Fibroblast of skin of right biceps (primary cell): Measurements from ENCODE around the gene COA1.
"Not testable (repeated sequence)": the region's sequence is repeated elsewhere in the genome, so short reads cannot be mapped to it uniquely, and the experiment has no call there.

Experiments used
- DNase-seq: peaks from one replicate; pipeline ENCODE4 v3.0.0-alpha.2; 2013

Gene COA1

GRCh38 chr7:43726466-43726865 lies 2.9 kb downstream of the COA1 start:
- DNase-seq, result peak; percentile 65

DNA sequence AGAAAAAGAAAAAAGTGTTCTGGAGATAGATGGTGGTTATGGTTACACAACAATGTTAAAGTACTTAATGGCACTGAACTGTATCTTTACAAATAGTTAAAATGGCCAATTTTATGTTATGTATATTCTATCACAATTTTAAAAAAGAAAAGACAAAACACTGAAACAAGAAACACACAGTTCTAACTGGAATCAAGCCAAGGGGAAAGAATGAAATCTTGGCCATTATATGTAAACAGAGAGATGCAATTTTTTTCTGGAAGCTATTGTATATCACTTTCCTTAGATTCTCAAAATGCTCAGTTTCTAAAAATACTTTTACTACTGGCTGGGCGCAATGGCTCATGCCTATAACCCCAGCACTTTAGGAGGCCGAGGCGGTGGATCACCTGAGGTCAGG lies 4.1 kb downstream of the COA1 start:
- no peak for DNase-seq

DNA sequence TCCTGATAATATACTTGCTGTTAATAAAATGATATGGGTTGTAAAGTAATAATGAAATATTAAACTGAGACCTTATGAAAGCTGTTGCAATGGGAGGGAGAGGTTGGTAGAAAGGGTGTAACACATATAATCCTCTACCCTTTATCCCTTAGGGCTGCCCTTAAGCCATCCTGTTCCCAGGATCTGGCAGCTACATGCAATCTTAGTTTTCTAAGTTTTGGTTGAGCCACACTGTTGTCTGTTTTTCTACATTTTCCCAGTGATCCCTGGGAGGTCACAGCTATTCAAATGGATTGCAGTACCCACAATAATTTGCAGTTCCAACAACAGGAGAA lies 6.3 kb downstream of the COA1 start:
- no peak for DNase-seq

DNA sequence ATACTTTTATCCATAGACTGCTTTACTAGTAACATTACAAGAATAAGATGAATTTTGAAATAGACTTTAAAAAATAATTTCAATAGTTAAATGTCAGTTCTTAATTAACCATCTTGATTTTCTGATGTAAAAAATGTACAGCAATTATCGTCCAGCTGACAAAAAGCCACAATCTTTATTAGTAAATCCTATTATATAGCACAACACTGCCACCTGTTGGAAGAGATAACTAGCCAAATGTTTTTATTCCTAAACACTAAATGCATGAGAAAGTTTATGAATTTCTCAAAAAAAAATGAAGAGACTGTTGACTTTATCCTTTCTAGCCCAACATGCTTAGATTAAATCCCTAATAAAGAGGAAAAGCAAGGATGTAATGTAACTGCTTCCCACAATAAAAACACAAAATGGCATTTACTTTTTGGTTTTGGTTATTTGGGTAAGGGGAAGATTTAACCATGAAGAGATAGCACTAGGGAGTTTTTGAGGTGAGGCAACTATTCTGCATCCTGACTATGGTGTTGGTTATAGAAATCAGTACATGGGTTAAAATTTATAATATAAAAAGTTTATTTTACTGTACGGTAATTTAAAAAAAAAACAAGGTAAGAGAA lies 8.0 kb downstream of the COA1 start:
- DNase-seq, result peak; percentile 58

DNA sequence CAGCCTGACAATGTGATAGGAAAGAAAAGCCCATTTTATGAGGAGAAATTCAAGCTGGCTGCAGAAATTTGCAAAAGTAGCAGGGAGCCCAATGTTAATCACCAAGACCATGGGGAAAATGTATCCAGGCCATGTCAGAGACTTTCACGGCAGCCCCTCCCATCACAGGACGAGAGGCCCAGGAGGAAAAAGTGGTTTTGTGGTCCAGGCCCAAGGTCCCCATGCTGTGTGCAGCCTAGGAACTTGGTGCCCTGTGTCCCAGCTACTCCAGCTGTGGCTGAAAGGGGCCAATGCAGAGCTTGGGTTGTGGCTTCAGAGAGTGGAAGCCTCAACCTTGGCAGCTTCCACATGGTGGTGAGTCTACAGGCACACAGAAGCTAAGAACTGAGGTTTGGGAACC lies 12.7 kb downstream of the COA1 start:
- no peak for DNase-seq

DNA sequence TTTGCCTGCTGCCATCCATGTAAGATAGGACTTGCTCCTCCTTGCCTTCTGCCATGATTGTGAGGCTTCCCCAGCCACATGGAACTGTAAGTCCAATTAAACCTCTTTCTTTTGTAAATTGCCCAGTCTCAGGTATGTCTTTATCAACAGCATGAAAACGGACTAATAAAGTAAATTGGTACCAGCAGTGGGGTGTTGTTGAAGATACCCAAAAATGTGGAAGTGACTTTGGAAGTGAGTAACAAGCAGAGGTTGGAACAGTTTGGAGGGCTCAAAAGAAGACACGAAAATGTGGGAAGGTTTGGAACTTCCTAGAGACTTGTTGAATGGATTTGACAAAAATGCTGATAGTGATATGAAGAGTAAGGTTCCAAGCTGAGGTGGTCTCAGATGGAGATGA lies 13.4 kb downstream of the COA1 start:
- not testable (repeated sequence) for DNase-seq

DNA sequence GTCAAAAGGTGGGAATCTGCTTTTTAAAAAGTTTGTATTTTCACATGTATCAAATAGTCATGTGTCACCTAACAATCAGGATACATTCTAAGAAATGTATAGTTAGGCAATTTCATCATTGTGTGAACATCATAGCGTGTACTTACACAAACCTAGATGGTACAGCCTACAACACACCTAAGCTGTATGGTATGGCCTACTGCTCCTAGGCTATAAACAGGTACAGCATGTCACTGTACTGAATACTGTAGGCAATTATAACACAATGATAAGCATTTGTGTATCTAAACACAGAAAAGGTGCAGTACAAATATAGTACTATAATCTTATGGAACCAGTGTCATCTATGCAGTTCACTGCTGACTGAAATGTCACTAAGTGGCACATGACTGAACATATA lies 17.8 kb downstream of the COA1 start:
- DNase-seq, result no peak

GRCh38 chr7:43708055-43708454 lies 21.3 kb downstream of the COA1 start:
- DNase-seq, result not testable (repeated sequence)

DNA sequence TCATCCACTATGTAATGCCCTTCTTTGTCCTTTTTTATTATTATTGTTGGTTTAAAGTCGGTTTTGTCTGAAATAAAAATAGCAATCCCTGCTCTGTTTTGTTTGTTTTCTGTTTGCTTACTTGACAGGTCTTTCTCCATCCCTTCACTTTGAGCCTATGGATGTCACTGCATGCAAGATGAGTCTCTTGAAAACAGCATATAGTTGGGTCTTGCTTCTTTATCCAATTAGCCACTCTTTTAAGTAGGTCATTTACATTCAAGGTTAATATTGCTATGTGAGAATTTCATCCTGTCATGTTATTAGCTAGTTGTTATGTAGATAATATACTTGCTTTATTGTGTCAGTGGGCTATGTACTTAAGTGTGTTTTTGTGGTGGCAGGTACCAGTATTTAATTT lies 25.8 kb downstream of the COA1 start:
- no peak for DNase-seq

GRCh38 chr7:43702974-43703373 lies 26.3 kb downstream of the COA1 start:
- DNase-seq, result no peak

DNA sequence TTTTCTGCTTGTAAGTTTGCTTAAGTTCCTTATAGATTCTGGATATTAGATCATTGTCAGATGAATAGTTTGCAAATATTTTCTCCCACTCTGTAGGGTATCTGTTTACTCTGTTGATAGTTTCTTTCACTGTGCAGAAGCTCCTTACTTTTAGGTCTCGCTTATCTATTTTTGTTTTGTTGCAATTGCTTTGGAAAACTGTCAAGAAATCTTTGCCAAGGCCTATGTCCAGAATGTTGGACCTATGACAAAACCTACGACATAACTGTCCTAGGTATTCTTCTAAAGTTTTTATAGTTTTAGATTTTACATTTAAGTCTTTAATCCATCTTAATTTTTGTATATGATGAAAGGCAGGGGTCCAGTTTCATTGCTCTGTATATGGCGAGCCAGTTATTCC lies 27.4 kb downstream of the COA1 start:
- DNase-seq, result no peak

GRCh38 chr7:43701500-43701854 lies 27.8 kb downstream of the COA1 start:
- DNase-seq, result peak; percentile 38

DNA sequence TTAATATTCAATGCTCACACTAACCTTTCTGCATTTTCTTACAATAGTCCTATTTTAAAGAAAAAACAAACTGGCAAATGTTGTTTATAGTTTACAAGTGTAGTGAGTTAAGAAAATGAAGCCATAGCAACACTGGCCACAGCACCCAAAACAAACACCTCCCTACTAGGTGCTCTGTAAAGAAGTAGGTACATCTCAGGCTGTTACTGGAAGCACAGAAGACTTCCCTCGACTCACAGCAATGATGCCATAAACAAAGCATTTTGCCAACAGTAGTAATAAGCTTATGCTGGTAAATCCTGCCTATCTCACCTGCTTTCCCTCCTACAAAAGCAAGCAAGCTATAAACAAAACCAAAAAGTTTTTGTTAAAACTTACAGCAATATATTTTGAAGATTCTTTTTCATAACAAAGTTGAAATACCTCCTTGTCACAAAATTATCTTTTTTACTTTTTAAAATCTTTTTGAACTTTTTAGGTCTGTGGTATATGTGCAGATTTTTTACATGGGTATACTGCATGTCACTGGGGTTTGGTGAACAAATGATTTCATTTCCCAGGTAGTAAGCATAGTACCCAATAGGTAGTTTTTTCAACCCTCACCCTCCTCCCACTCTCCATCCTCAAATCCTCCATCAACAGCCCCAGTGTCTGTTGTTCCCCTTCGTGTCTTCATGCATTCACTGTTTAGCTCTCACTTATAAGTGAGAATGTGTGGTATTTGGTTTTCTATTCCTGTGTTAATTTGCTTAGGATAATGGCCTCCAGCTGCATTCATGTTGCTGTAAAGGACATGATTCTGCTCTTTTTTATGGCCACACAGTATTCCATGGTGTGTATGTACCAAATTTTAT lies 28.4 kb downstream of the COA1 start:
- DNase-seq, result no peak

GRCh38 chr7:43700059-43700501 lies 29.2 kb downstream of the COA1 start:
- DNase-seq, result peak; percentile 74

- DNase-seq, result peak; percentile 69
These were observed 30.7 kb downstream of the COA1 start for GRCh38 chr7:43698460-43699255.

- DNase-seq, result peak; percentile 21
These were observed 31.6 kb downstream of the COA1 start for GRCh38 chr7:43697690-43698089.

DNA sequence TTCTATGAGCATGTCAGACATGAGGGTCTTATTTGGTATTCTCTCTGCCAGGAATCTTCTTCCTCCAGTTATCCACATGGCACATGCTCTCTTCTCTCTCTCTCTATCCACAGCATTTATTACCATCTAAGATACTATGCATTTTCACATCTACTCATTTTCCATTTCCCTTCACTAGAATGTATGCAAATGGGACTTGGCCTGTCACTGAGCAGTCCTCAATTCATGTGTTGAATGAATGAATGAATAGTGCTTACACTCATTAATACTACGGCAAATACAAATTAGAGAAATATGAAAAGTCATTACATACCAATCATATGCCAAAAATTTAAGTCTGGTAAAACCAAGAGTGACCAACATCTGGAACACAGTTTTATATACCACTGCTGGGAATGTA lies 34.0 kb downstream of the COA1 start:
- no peak for DNase-seq

DNA sequence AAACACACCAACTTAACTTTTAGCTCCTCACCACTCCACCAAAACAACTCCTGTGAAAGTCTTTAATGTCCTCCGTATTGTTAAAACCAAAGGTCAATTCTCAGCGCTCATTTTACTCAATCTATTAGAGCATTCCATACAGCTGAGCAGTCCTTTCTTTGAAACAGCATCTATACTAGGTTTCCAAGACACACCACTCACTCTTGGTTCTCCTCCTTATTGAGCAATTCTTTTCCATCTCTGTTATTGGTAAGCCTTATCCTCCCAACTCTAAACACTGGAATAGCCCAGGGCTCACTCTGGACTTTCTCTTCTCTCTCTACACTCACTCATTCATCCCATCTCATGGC lies 34.9 kb downstream of the COA1 start:
- peak; percentile 87 for DNase-seq

DNA sequence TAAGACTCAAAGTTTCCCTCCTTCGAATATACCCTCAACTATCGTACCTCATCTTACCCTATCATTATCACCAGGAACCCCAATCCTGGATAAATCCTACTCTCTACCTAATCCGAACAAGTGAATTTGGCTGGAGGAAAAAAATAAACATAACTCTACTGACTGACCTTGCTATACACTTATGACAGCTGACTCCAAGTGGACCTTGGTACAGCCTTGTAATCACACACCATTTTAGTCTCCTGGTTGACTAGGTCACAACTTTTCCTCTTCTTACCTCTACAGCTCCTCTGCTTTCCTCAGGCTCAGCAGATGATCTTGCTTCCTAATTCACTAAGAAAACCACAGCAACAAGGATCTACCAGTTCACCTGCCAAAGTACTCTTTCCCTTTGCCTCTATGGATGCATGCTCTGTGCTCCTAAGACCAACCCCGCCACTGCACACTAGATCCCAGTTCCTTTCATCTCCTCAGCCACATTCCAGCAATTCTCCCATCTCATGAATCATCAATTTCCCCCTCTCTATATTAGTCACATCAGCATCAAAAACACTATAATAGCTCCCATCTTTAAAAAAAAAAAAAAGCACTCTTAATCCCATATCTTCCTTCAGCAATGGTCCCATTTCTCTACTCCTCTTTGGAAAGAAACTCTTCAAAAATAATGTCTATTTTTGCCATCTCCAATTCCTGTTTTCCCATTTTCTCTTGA lies 35.5 kb downstream of the COA1 start:
- DNase-seq, result peak; percentile 93

DNA sequence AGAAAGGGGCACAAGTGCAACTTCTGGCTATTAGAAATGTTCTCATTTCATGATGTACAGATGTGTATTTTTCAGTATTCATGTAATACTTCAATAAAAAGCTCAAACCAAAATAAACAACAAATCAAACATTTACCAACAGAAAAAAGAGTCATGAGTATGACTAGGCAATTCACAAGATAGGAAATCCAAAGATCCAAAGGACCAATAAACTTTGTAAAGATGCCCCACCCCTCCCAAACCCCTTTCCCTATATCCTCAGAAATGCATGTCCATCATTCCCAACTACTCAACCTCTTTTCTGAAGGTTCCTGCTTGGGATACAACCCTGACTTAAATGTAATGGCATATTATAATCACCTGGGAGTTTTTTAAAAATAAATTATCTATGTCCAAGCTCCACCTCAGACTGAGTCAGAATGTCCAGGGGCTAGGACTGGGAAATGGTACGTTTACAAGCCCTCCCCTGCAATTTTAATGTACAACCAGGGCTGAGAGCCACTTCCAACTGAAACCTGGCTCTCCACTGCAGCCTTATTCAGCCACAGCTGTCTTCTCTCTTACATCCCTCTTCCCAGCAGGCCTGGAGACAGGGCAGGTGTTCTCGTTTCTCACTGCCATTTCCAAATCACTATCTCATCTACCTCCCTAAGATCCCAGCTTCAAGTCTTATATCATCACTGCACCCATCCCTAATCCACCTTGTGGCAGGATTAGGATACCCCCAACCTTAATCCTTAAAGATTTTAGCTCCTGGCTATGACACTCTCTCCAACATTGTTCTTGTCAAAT lies 36.5 kb downstream of the COA1 start:
- DNase-seq, result no peak

- no peak for DNase-seq
These were observed 37.7 kb downstream of the COA1 start for GRCh38 chr7:43691611-43692010.

GRCh38 chr7:43689115-43689514 lies 40.2 kb downstream of the COA1 start:
- DNase-seq, result no peak

DNA sequence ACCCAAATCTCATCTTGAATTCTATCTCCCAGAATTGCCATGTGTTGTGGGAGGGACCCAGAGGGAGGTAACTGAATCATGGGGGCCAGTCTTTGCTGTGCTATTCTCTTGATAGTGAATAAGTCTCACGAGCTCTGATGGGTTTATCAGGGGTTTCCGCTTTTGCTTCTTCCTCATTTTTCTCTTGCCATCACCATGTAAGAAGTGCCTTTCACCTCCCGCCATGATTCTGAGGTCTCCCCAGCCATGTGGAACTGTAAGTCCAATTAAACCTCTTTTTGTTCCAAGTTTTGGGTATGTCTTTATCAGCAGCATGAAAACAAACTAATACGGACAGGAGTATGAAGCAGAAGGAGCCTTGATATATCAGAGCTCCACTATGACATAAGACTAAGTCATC lies 41.5 kb downstream of the COA1 start:
- not testable (repeated sequence) for DNase-seq
